K562 (cell line): ENCODE results near the gene H2AZ2. TPM values are rescaled to one million over a fixed set of nuclear protein-coding genes. Genes with fewer than 3 reads are reported as not detected.

Source experiments
- ATAC-seq: fragments of 200-7000 bp; cut with Tn5 transposase; 3 replicates; pipeline ENCODE4 v1.9.1; 2020; ENCODE audit warnings: moderate library complexity
- BruUV-seq: library from RNA; stranded (reverse); fragments of 400-500 nt; replicated peaks from 2 replicates; lab custom pipeline; 2021; lab: Mats Ljungman, UMichigan
- CTCF ChIA-PET: fragments of 300-600 bp; formaldehyde crosslinking; extraction: SDS; loops from one replicate; lab custom pipeline; 2021; ENCODE audit warnings: low intra/inter-chr PET ratio; lab: Yijun Ruan, JAX
- POLR2A ChIA-PET: fragments of 300-600, 350-650 bp; sonication (Branson Sonifier 250); formaldehyde crosslinking; extraction: SDS; loops from one replicate; lab custom pipeline; 2021; ENCODE audit warnings: antibody characterized with exemption, inconsistent platforms; lab: Yijun Ruan, JAX
- DNase-seq, 4 experiments: peaks; one replicate each; pipeline versions ENCODE4 v3.0.0 to v3.0.0-alpha.2; 2011 to 2018; ENCODE audit warnings: low spot score in 3 of 4, mixed read lengths in 3 of 4; ENCODE audit errors: extremely low read depth in 1 of 4
- FAIRE-seq: peaks from 2 replicates; lab custom pipeline; 2011; peaks lifted over from hg19 to GRCh38; lab: Jason Lieb, UNC
- H2AFZ ChIP-seq: 2 replicates; pipeline ENCODE4 v1.6.0; 2011; ENCODE audit warnings: low read depth, low read length, control low read depth, inconsistent platforms
- H3K27ac ChIP-seq: fragments of 200-600 bp; 3 replicates; pipeline ENCODE4 v1.8.0; 2011; ENCODE audit warnings: low read depth, mild to moderate bottlenecking, control low read depth, inconsistent platforms, low read length, moderate library complexity, mixed read lengths; ENCODE audit errors: extremely low read depth
- H3K27me3 ChIP-seq, 2 experiments: fragments of 300-600 bp in 1 of 2; 2 replicates in 1 of 2; 3 replicates in 1 of 2; pipeline versions ENCODE4 v1.6.0 to v1.8.0; 2011; ENCODE audit warnings: inconsistent platforms in 2 of 2, low read length in 2 of 2, mild to moderate bottlenecking in 1 of 2, mixed read lengths in 1 of 2, moderate library complexity in 1 of 2; ENCODE audit not compliant: control insufficient read depth in 2 of 2, insufficient read depth in 2 of 2
- H3K36me3 ChIP-seq: fragments of 300-600 bp; 3 replicates; pipeline ENCODE4 v1.8.0; 2011; ENCODE audit warnings: mild to moderate bottlenecking, low read length, inconsistent platforms; ENCODE audit not compliant: control insufficient read depth, insufficient read depth
- H3K4me1 ChIP-seq, 2 experiments: fragments of 200-600 bp in 1 of 2; replicated peaks in 1 of 2; 2 replicates in 1 of 2; 3 replicates in 1 of 2; pipeline versions ENCODE4 v1.5.1 to v1.8.0; 2011; ENCODE audit warnings: inconsistent platforms in 2 of 2, low read length in 2 of 2, mild to moderate bottlenecking in 1 of 2, mixed read lengths in 1 of 2, moderate library complexity in 1 of 2; ENCODE audit not compliant: control insufficient read depth in 2 of 2, insufficient read depth in 2 of 2
- H3K4me2 ChIP-seq: 2 replicates; pipeline ENCODE4 v1.6.1; 2011; ENCODE audit warnings: low read length, control low read depth, inconsistent platforms, mixed read lengths; ENCODE audit not compliant: insufficient read depth
- H3K4me3 ChIP-seq: fragments of 200-600 bp; sonication (generic), shearing (Covaris generic); 2 replicates; pipeline ENCODE4 v1.5.1; 2016; ENCODE audit warnings: control low read depth, inconsistent platforms
- H3K79me2 ChIP-seq: fragments of 200-600 bp; 3 replicates; pipeline ENCODE4 v1.8.0; 2011; ENCODE audit warnings: low read length, inconsistent platforms; ENCODE audit not compliant: control insufficient read depth, insufficient read depth
- H3K9ac ChIP-seq, 2 experiments: 2 replicates each; pipeline versions ENCODE4 v1.6.0 to v1.6.1; 2011; ENCODE audit warnings: low read depth in 2 of 2, low read length in 2 of 2, control low read depth in 1 of 2, inconsistent platforms in 1 of 2, mild to moderate bottlenecking in 1 of 2, mixed read lengths in 1 of 2; ENCODE audit not compliant: insufficient read depth in 1 of 2
- H3K9me1 ChIP-seq: one replicate; pipeline ENCODE4 v1.6.0; 2011; ENCODE audit warnings: inconsistent platforms, mild to moderate bottlenecking, low read length, moderate library complexity; ENCODE audit not compliant: control insufficient read depth, insufficient read depth
- H3K9me3 ChIP-seq: replicated peaks from 2 replicates; pipeline ENCODE4 v1.5.1; 2011; ENCODE audit warnings: low read depth, low read length, inconsistent platforms; ENCODE audit not compliant: control insufficient read depth, insufficient read depth
- H4K20me1 ChIP-seq: replicated peaks from 2 replicates; pipeline ENCODE4 v1.6.1; 2011; ENCODE audit warnings: low read length, inconsistent platforms, mixed read lengths; ENCODE audit not compliant: control insufficient read depth, insufficient read depth
- CHCHD3 ChIP-seq: fragments of 250-450 bp; sonication (Bioruptor Pico); IDR thresholded peaks from 2 replicates; pipeline ENCODE4 v2.1.2; 2022; ENCODE audit warnings: mild to moderate bottlenecking
- CSDE1 ChIP-seq, 2 experiments: fragments of 450-650 bp; IDR thresholded peaks; 2 replicates each; pipeline ENCODE4 v1.6.1; 2016; ENCODE audit warnings: mild to moderate bottlenecking in 1 of 2
- ELF2 ChIP-seq: fragments of 250-450 bp; sonication (Bioruptor Pico); IDR thresholded peaks from 2 replicates; pipeline ENCODE4 v1.5.0; 2021; ENCODE audit warnings: mild to moderate bottlenecking
- GATAD2A ChIP-seq: fragments of 450-650 bp; IDR thresholded peaks from 2 replicates; pipeline ENCODE4 v1.6.1; 2017
- HDGF ChIP-seq: fragments of 450-650 bp; IDR thresholded peaks from 2 replicates; pipeline ENCODE4 v1.6.1; 2016
- HMGN3 ChIP-seq: IDR thresholded peaks from 2 replicates; pipeline ENCODE4 v1.6.1; 2011; ENCODE audit warnings: borderline replicate concordance, low read depth, mild to moderate bottlenecking, mixed read lengths, low read length; ENCODE audit not compliant: insufficient read length; ENCODE audit errors: extremely low read depth
- HOXB6 ChIP-seq: fragments of 250-450 bp; sonication (Bioruptor Pico); IDR thresholded peaks from 2 replicates; pipeline ENCODE4 v1.5.1; 2022; ENCODE audit warnings: mild to moderate bottlenecking, borderline replicate concordance
- JUNB ChIP-seq: fragments of 450-650 bp; formaldehyde crosslinking; conservative IDR thresholded peaks from 2 replicates; pipeline ENCODE4 v1.4.0; 2020; ENCODE audit warnings: mild to moderate bottlenecking
- KLF1 ChIP-seq: fragments of 450-650 bp; IDR thresholded peaks from 2 replicates; pipeline ENCODE4 v1.6.1; 2016; ENCODE audit warnings: missing genetic modification characterization, missing compliant biosample characterization
- MXI1 ChIP-seq: IDR thresholded peaks from 2 replicates; pipeline ENCODE4 v1.6.1; 2011; ENCODE audit warnings: low read depth, mild to moderate bottlenecking, improper control_type of control experiment, low read length
- RBM22 ChIP-seq: fragments of 200-400 bp; formaldehyde crosslinking; IDR thresholded peaks from 2 replicates; pipeline ENCODE4 v1.6.1; 2018; ENCODE audit warnings: low read length, low read depth; ENCODE audit not compliant: poor library complexity, severe bottlenecking
- SFPQ ChIP-seq: fragments of 200-400 bp; formaldehyde crosslinking; IDR thresholded peaks from 2 replicates; pipeline ENCODE4 v1.6.1; 2017; ENCODE audit warnings: mild to moderate bottlenecking, low read depth, low read length, moderate library complexity
- SIRT6 ChIP-seq: IDR thresholded peaks from one replicate; pipeline ENCODE4 v1.6.1; 2012; ENCODE audit warnings: low read depth, mild to moderate bottlenecking, control low read depth, inconsistent platforms, low read length, moderate library complexity
- SNRNP70 ChIP-seq: fragments of 200-400 bp; formaldehyde crosslinking; optimal IDR thresholded peaks from 2 replicates; pipeline ENCODE3; 2017; ENCODE audit warnings: low read depth, low read length
- ZNF274 ChIP-seq: IDR thresholded peaks from 2 replicates; pipeline ENCODE4 v1.6.1; 2011; ENCODE audit warnings: low read depth, mild to moderate bottlenecking, low read length, moderate library complexity, borderline replicate concordance
- WGBS: fragments of 100-300 bp; shearing (Covaris generic); methylation state at CpG from one replicate; pipeline ENCODE4 v1.1.6; 2016; ENCODE audit warnings: low coverage, mixed read lengths; ENCODE audit not compliant: insufficient coverage; ENCODE audit errors: missing lambda C conversion rate; 5-methylcytosine and 5-hydroxymethylcytosine counted together
- in situ Hi-C: fragments of 300-500 bp; cut with MboI; formaldehyde crosslinking; loops from 4 replicates; pipeline ENCODE4 v1.15.0; 2018; ENCODE audit warnings: inconsistent platforms, mixed read lengths
- intact Hi-C: fragments of 100-400 bp; cut with micrococcal nuclease; formaldehyde crosslinking; loops from 2 replicates; pipeline ENCODE4 v1.14.2; 2022
- polyA plus RNA-seq, 8 experiments: library from polyadenylated mRNA; depleted of rRNA in 4 of 8; stranded (reverse) in 5 of 8; unstranded in 3 of 8; fragments of >200 nt; fragmentation: Nextera tagmentation in 2 of 8; fragmentation: Illumina TruSeq in 1 of 8; extraction: Ambion mirVana in 2 of 8; extraction: Trizol in 1 of 8; gene quantifications; 2 replicates each; pipeline versions ENCODE4 v1.2.1 to v1.2.3, GENCODE V29; 2011 to 2014; ENCODE audit warnings: inconsistent platforms in 1 of 8, missing spikeins in 1 of 8
- total RNA-seq, 7 experiments: library from RNA; depleted of rRNA in 6 of 7; stranded (reverse); fragments of >200 nt in 6 of 7; fragmentation: Illumina TruSeq in 2 of 7; extraction: Trizol in 2 of 7; gene quantifications; 2 replicates each; pipeline versions ENCODE4 v1.2.1 to v1.2.3, GENCODE V29; 2011 to 2021; ENCODE audit warnings: low replicate concordance in 1 of 7
- TF ChIP-seq, protein P1 (sequence below): fragments of 450-650 bp; IDR thresholded peaks from 2 replicates; pipeline ENCODE4 v1.6.1; 2016; ENCODE audit warnings: borderline replicate concordance

Gene H2AZ2
- total and polyA plus RNA-seq, 9 of the 15 experiments (the other 6 are each of a cell fraction or from before 2014, with no cell fraction given) = 105 to 382 (median 286) TPM

DNA sequence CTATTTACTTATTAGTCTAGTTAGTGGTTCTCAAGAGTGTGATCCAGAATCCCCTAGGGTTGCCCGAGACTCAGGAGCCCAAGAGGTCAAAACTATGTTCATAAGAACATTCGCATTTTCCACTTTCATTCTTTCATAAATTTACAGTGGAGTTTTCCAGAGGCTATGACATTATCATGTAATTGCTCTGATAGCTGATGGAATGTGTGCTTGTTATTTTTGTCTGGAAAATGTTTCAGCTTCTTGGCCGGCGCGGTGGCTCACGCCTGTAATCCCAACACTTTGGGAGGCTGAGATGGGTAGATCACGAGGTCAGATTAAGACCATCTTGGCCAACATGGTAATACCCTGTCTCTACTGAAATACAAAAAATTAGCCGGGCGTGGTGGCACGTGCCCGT lies 27.4 kb upstream of the H2AZ2 start:
- H2AFZ ChIP-seq = no peak overlapping the region
- 81% methylated on average over 11 of the region's 11 CpGs for WGBS
- in situ Hi-C loops = no loop called here
- no peaks in the 10 kb centered on the region for H3K9me3 ChIP-seq
- H3K36me3 ChIP-seq = peaks cover 11% of the 10 kb centered on the region
- no peak overlapping the region for H3K9ac ChIP-seq
- no peak overlapping the region for H3K4me2 ChIP-seq
- H3K27me3 ChIP-seq = no peaks in the 10 kb centered on the region
- no peak for FAIRE-seq
- no peak for DNase-seq
- peaks cover 29% of the 10 kb centered on the region for H3K79me2 ChIP-seq
- CTCF ChIA-PET = no interaction called here
- TF ChIP-seq JUNB (CRISPR knock-in tag) (no peak), HMGN3 (no peak), HDGF (no peak), CSDE1 (IDR thresholded peaks at IDR 0.05) (no peak), MXI1 (no peak), SIRT6 (no peak), ELF2 (CRISPR knock-in tag) (no peak), CHCHD3 (CRISPR knock-in tag) (no peak), RBM22 (no peak), HOXB6 (CRISPR knock-in tag) (no peak), ZNF274 (no peak), GATAD2A (no peak), SNRNP70 (no peak), KLF1 (no peak), SFPQ (no peak)
- TF ChIP-seq, protein P1, sequence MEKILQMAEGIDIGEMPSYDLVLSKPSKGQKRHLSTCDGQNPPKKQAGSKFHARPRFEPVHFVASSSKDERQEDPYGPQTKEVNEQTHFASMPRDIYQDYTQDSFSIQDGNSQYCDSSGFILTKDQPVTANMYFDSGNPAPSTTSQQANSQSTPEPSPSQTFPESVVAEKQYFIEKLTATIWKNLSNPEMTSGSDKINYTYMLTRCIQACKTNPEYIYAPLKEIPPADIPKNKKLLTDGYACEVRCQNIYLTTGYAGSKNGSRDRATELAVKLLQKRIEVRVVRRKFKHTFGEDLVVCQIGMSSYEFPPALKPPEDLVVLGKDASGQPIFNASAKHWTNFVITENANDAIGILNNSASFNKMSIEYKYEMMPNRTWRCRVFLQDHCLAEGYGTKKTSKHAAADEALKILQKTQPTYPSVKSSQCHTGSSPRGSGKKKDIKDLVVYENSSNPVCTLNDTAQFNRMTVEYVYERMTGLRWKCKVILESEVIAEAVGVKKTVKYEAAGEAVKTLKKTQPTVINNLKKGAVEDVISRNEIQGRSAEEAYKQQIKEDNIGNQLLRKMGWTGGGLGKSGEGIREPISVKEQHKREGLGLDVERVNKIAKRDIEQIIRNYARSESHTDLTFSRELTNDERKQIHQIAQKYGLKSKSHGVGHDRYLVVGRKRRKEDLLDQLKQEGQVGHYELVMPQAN = no peak
- POLR2A ChIA-PET = interaction anchor here (0.6 to 2.1 kb wide), 3 partner anchors 9 to 16 kb away, joined by 3 to 6 read pairs (median 3); partner anchors contain the start of gene PURB
- peaks cover 7% of the 10 kb centered on the region; the same call in 1 of the 2 replicates for H4K20me1 ChIP-seq
- no peak for ATAC-seq
- BruUV-seq = no TSS peak
- intact Hi-C loops = no loop called here
- H3K27ac ChIP-seq = no peak overlapping the region
- peaks cover 0 to 17% of the 10 kb centered on the region in 2 experiments; a peak in 2 of 5 replicates for H3K4me1 ChIP-seq
- H3K4me3 ChIP-seq = no peak overlapping the region
- H3K9me1 ChIP-seq = no peaks in the 10 kb centered on the region
